Esophagus squamous epithelium (tissue), 4 donors: ENCODE results near the gene ETS1.

ENCODE experiments used
- POLR2A ChIP-seq, 4 donors: fragments of 450-650 bp; IDR thresholded peaks; one replicate each; pipeline ENCODE4 v1.6.1; 2017; ENCODE audit warnings: antibody characterized with exemption in 4 of 4, mild to moderate bottlenecking in 4 of 4, moderate library complexity in 3 of 4
- TF ChIP-seq, protein P1 (sequence below), 6 experiments: fragments of 450-650 bp in 4 of 6; fragments of 200-600 bp in 2 of 6; sonication (generic) in 2 of 6; IDR thresholded peaks; one replicate each; pipeline ENCODE4 v1.5.1; 2016 to 2019; ENCODE audit warnings: antibody characterized with exemption in 6 of 6, mild to moderate bottlenecking in 4 of 6, moderate library complexity in 4 of 6

DNA sequence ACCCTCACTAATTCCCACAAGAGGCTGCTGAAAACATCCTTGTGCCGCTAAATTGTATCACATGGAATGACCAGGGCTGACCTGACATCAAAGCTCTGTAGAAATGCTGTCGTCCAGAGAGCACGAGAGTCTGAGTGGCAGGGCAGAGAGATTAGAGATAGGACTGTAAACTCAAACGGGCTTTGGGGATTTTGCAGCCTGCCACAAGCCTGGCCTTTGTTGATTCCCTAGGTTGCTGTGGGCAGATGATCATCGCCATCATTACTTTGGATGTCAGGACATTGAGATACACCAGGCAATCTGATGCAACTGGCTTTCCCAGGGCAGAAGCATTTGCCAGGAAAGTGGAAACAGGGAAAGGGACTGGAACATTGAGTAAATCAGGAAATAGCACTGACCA is 131.6 kb downstream of the ETS1 start:
- TF ChIP-seq, protein P1, sequence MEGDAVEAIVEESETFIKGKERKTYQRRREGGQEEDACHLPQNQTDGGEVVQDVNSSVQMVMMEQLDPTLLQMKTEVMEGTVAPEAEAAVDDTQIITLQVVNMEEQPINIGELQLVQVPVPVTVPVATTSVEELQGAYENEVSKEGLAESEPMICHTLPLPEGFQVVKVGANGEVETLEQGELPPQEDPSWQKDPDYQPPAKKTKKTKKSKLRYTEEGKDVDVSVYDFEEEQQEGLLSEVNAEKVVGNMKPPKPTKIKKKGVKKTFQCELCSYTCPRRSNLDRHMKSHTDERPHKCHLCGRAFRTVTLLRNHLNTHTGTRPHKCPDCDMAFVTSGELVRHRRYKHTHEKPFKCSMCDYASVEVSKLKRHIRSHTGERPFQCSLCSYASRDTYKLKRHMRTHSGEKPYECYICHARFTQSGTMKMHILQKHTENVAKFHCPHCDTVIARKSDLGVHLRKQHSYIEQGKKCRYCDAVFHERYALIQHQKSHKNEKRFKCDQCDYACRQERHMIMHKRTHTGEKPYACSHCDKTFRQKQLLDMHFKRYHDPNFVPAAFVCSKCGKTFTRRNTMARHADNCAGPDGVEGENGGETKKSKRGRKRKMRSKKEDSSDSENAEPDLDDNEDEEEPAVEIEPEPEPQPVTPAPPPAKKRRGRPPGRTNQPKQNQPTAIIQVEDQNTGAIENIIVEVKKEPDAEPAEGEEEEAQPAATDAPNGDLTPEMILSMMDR (IDR thresholded peaks at IDR 0.05): no peak
- TF ChIP-seq POLR2A (IDR thresholded peaks at IDR 0.05): no peak
